Gastroesophageal sphincter (tissue), 4 donors: ENCODE data around the gene C1QTNF4. TPM values are rescaled to one million over a fixed set of nuclear protein-coding genes. Genes with fewer than 3 reads are reported as not detected.

Experiments used
- ATAC-seq: fragments of 150-250 bp; one replicate; pipeline ENCODE4 v1.9.1; 2016; ENCODE audit warnings: mild to moderate bottlenecking, moderate library complexity
- H3K27ac ChIP-seq, 4 donors: fragments of 200-600 bp; sonication (generic) in 3 of 4; 1 replicate in 3 of 4; 2 replicates in 1 of 4; pipeline ENCODE4 v1.5.1; 2016 to 2019
- H3K27me3 ChIP-seq: fragments of 200-600 bp; sonication (generic); one replicate; pipeline ENCODE4 v1.5.1; 2019
- H3K36me3 ChIP-seq, 2 donors: fragments of 200-600 bp; sonication (generic); one replicate each; pipeline ENCODE4 v1.5.1; 2019; ENCODE audit warnings: control low read depth in 1 of 2
- H3K4me1 ChIP-seq, 3 donors: fragments of 200-600 bp; sonication (generic); 1 replicate in 2 of 3; 2 replicates in 1 of 3; pipeline ENCODE4 v1.5.1; 2016 to 2019; ENCODE audit warnings: control low read depth in 2 of 3
- H3K4me3 ChIP-seq, 2 donors: fragments of 200-600 bp; sonication (generic); one replicate each; pipeline ENCODE4 v1.5.1; 2019; ENCODE audit warnings: mild to moderate bottlenecking in 1 of 2, moderate library complexity in 1 of 2
- H3K9me3 ChIP-seq, 3 donors: fragments of 200-600 bp; sonication (generic); one replicate each; pipeline ENCODE4 v1.5.1; 2017 to 2019; ENCODE audit warnings: control low read depth in 2 of 3
- EP300 ChIP-seq: sonication (generic); formaldehyde crosslinking; IDR thresholded peaks from one replicate; pipeline ENCODE4 v1.6.1; 2017; ENCODE audit warnings: antibody characterized with exemption, mild to moderate bottlenecking
- POLR2A ChIP-seq, 2 donors: fragments of 450-650 bp; IDR thresholded peaks; one replicate each; pipeline ENCODE4 v1.6.1; 2017; ENCODE audit warnings: antibody characterized with exemption in 2 of 2, mild to moderate bottlenecking in 2 of 2, moderate library complexity in 1 of 2
- POLR2AphosphoS5 ChIP-seq: sonication (generic); formaldehyde crosslinking; IDR thresholded peaks from one replicate; pipeline ENCODE4 v1.6.1; 2017; ENCODE audit warnings: antibody characterized with exemption
- WGBS, 2 donors: methylation state at CpG; one replicate each; pipeline ENCODE4 v1.1.5; 2018; ENCODE audit warnings: low coverage in 1 of 2; 5-methylcytosine and 5-hydroxymethylcytosine counted together
- total RNA-seq, 4 donors: library from RNA; depleted of rRNA; stranded (reverse); fragments of >200 nt; gene quantifications; one replicate each; pipeline ENCODE4 v1.1.0, GENCODE V29; 2016
- TF ChIP-seq, protein P1 (sequence below), 4 experiments: fragments of 200-600 bp in 2 of 4; fragments of 450-650 bp in 2 of 4; sonication (generic) in 1 of 4; IDR thresholded peaks; one replicate each; pipeline ENCODE4 v1.5.1; 2017 to 2019; ENCODE audit warnings: antibody characterized with exemption in 4 of 4, mild to moderate bottlenecking in 2 of 4, moderate library complexity in 2 of 4

C1QTNF4 gene
- total RNA-seq, 4 donors from 2014 or later: 0.47 to 5.1 (median 2.3) TPM

DNA sequence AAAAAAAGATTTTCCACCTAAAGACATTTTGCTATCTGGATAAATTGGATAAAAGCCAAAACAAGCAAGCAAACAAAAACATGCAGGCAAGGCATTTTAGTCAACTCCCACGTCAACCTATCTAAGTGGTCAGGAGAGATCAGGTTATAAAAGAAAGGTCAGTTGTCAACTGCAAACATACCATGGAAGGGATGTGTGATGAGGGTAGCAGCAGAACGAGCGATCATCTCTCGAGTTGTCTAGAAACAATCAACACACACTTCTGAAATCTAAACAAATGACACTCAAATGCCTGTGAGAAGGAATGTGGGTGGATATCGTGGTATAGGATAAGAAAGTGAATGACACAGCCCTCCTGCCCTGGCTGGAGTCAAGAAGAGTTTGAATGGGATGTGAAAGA is 37.3 kb upstream of the C1QTNF4 start:
- H3K9me3 ChIP-seq: no peaks in the 10 kb centered on the region
- TF ChIP-seq, protein P1, sequence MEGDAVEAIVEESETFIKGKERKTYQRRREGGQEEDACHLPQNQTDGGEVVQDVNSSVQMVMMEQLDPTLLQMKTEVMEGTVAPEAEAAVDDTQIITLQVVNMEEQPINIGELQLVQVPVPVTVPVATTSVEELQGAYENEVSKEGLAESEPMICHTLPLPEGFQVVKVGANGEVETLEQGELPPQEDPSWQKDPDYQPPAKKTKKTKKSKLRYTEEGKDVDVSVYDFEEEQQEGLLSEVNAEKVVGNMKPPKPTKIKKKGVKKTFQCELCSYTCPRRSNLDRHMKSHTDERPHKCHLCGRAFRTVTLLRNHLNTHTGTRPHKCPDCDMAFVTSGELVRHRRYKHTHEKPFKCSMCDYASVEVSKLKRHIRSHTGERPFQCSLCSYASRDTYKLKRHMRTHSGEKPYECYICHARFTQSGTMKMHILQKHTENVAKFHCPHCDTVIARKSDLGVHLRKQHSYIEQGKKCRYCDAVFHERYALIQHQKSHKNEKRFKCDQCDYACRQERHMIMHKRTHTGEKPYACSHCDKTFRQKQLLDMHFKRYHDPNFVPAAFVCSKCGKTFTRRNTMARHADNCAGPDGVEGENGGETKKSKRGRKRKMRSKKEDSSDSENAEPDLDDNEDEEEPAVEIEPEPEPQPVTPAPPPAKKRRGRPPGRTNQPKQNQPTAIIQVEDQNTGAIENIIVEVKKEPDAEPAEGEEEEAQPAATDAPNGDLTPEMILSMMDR (IDR thresholded peaks at IDR 0.05): no peak
- TF ChIP-seq POLR2AphosphoS5 (no peak), POLR2A (IDR thresholded peaks at IDR 0.05) (no peak), EP300 (no peak)
- no peak overlapping the region for H3K27ac ChIP-seq
- H3K4me1 ChIP-seq: no peaks in the 10 kb centered on the region
- H3K36me3 ChIP-seq: peaks cover 0 to 100% of the 10 kb centered on the region in 2 donors
- 57 to 60% methylated on average over 5 of the region's 5 CpGs for WGBS, 2 donors
- no peak overlapping the region for H3K4me3 ChIP-seq
- no peaks in the 10 kb centered on the region for H3K27me3 ChIP-seq
- ATAC-seq: no peak

DNA sequence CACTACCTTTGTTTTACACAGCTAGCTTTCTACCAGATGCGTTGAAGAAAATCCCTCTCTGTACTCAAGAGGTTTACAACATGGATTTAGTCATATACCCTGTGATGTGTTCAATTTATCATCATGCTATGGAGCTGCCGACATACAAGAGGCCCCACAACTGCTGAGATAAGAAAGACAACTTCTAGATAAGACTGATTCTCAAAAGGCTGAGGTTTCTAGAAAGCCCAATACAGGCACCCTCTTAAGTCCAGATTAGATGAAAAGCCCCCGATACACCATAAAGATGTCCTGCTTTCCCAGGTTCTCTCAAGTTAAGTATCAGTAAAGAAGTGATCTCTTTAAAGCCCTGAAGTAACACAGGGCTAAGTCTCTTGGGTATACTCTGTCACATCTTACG is 33.8 kb upstream of the C1QTNF4 start:
- 76 to 93% methylated on average over 4 of the region's 4 CpGs for WGBS, 2 donors
- ATAC-seq: no peak
- Histone ChIP-seq H3K9me3 (no peaks in the 10 kb centered on the region), H3K4me3 (no peak overlapping the region), H3K27ac (no peak overlapping the region), H3K27me3 (no peaks in the 10 kb centered on the region), H3K4me1 (no peaks in the 10 kb centered on the region), H3K36me3 (peaks cover 0 to 100% of the 10 kb centered on the region in 2 donors)
- no peak for TF ChIP-seq EP300
- no peak for TF ChIP-seq POLR2AphosphoS5
- TF ChIP-seq POLR2A (IDR thresholded peaks at IDR 0.05): no peak
- TF ChIP-seq, protein P1 (IDR thresholded peaks at IDR 0.05): no peak

DNA sequence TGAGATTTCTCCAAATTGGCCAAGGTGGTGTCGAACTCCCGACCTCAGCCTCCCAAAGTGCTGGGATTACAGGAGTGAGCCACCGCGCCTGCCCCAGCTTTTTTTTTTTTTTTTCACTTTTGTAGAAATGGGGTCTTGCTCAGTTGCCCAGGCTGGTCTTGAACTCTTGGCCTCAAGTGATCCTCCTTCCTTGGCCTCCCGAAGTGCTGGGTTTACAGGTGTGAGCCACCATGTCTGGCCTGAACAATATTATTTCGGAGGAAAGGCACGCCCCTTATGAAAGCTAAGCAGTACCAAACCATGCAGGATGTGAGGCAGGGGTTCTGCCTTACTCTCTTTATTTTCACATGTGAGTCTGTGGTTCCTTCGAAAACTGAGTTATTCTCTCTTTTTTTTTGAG is 32.0 kb upstream of the C1QTNF4 start:
- TF ChIP-seq POLR2A (IDR thresholded peaks at IDR 0.05) (no peak), EP300 (no peak), POLR2AphosphoS5 (no peak)
- TF ChIP-seq, protein P1 (IDR thresholded peaks at IDR 0.05): no peak
- ATAC-seq: no peak
- H3K9me3 ChIP-seq: no peaks in the 10 kb centered on the region
- H3K4me1 ChIP-seq: no peaks in the 10 kb centered on the region
- 88 to 100% methylated on average over 1 to 4 of the region's 8 CpGs for WGBS, 2 donors
- H3K36me3 ChIP-seq: peaks cover 0 to 100% of the 10 kb centered on the region in 2 donors
- H3K27me3 ChIP-seq: no peaks in the 10 kb centered on the region
- H3K27ac ChIP-seq: no peak overlapping the region
- H3K4me3 ChIP-seq: no peak overlapping the region

DNA sequence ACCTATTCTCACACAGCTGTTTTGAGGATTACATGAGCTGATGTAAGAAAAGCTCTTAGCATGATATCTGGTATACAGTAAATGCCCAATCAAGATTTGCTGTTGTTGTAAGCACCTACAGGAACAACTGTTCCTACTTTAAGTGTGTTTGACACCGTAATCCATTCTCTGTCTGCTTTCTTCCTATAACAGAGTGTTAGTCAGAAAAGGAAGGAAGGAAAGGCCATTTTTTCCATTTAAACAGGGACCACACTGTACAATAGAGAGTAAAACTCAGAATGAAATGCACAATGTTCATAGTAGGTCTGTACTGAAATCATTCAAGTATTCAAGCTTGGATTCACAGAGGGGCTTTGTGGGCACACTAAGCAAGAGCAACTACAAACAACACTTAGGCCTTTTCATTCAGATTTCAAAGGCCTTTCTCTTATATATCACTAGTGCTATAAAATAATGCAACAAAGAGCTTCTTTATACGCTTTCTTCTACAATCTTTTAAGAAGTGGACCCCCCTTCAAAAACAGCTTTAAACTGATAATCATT is 26.7 kb upstream of the C1QTNF4 start:
- no peak overlapping the region for H3K4me3 ChIP-seq
- ATAC-seq: no peak
- H3K27me3 ChIP-seq: no peaks in the 10 kb centered on the region
- H3K4me1 ChIP-seq: peaks cover 2 to 11% (median 5%) of the 10 kb centered on the region in 3 donors
- peaks cover 0 to 82% of the 10 kb centered on the region in 2 donors for H3K36me3 ChIP-seq
- no peak overlapping the region for H3K27ac ChIP-seq
- WGBS, 2 donors: 73 to 86% methylated on average over 1 to 2 of the region's 2 CpGs
- H3K9me3 ChIP-seq: no peaks in the 10 kb centered on the region
- TF ChIP-seq EP300 (no peak), POLR2A (IDR thresholded peaks at IDR 0.05) (no peak), POLR2AphosphoS5 (no peak)
- TF ChIP-seq, protein P1 (IDR thresholded peaks at IDR 0.05): no peak

DNA sequence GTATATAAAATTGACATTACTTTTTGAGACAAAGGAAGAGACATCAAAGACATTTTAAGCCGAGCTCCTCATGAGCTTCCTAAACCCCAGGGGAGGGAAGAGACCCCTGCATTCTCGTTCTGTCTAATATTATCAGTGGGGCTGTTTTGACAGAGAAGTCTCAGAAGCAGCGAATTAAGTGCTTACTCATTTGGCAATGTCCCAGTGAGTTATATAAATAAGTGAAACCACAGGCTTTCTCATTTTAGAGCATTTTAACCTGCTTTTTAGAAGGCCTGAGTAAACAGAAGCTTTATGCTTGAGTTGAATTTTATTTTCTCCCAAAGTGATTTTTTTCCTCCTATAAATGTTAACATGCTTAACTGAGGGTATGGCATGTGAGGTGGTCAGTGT is 23.2 kb upstream of the C1QTNF4 start:
- no peak for ATAC-seq
- H3K4me1 ChIP-seq: peaks cover 2 to 11% (median 5%) of the 10 kb centered on the region in 3 donors
- no peak overlapping the region for H3K27ac ChIP-seq
- peaks cover 0 to 47% of the 10 kb centered on the region in 2 donors for H3K36me3 ChIP-seq
- H3K4me3 ChIP-seq: no peak overlapping the region
- 21 to 32% methylated on average over 3 of the region's 3 CpGs for WGBS, 2 donors
- H3K27me3 ChIP-seq: no peaks in the 10 kb centered on the region
- TF ChIP-seq POLR2AphosphoS5 (no peak), POLR2A (IDR thresholded peaks at IDR 0.05) (no peak), EP300 (no peak)
- TF ChIP-seq, protein P1 (IDR thresholded peaks at IDR 0.05): no peak
- H3K9me3 ChIP-seq: no peaks in the 10 kb centered on the region
